NCI-H1105 (cell line): Measurements from ENCODE around the gene NUP43.
"Not testable (repeated sequence)": the region's sequence is repeated elsewhere in the genome, so short reads cannot be mapped to it uniquely, and the experiment has no call there.

Source experiments
- DNase-seq: peaks from one replicate; lab custom pipeline; 2025; lab: John Stamatoyannopoulos, UW

NUP43 gene

GRCh38 chr6:149749082-149749593 lies 2.8 kb upstream of the NUP43 start:
- DNase-seq, result not testable (repeated sequence)

- DNase-seq, result not testable (repeated sequence)
Measured at GRCh38 chr6:149745252-149745651, 1.1 kb downstream of the NUP43 start.

GRCh38 chr6:149734915-149735314 lies 11.4 kb downstream of the NUP43 start:
- no peak for DNase-seq

GRCh38 chr6:149733089-149733720 lies 13.1 kb downstream of the NUP43 start:
- DNase-seq, result no peak

- DNase-seq, result no peak
Measured at GRCh38 chr6:149729824-149730223, 16.5 kb downstream of the NUP43 start.

GRCh38 chr6:149728499-149729234 lies 17.7 kb downstream of the NUP43 start:
- no peak for DNase-seq

- no peak for DNase-seq
Measured at GRCh38 chr6:149727793-149728498, 18.4 kb downstream of the NUP43 start.

- DNase-seq, result no peak
Measured at GRCh38 chr6:149725785-149726184, 20.5 kb downstream of the NUP43 start.

GRCh38 chr6:149723771-149724417 lies 22.4 kb downstream of the NUP43 start:
- peak; percentile 49 for DNase-seq

- no peak for DNase-seq
Measured at GRCh38 chr6:149723262-149723661, 23.1 kb downstream of the NUP43 start.

GRCh38 chr6:149719531-149719930 lies 26.8 kb downstream of the NUP43 start:
- DNase-seq, result no peak

- DNase-seq, result peak; percentile 87
Measured at GRCh38 chr6:149717588-149718458, 28.5 kb downstream of the NUP43 start, which contains the start of gene LATS1. Gene LATS1, minus strand, starts transcription at chr6:149718101. Its CDS starts 15,975 bp downstream, at chr6:149702126.

GRCh38 chr6:149717255-149717587 lies 29.1 kb downstream of the NUP43 start:
- DNase-seq, result no peak

- DNase-seq, result no peak
Measured at GRCh38 chr6:149716181-149716963, 30.0 kb downstream of the NUP43 start.

GRCh38 chr6:149714442-149714841 lies 31.9 kb downstream of the NUP43 start:
- DNase-seq, result no peak

- DNase-seq, result no peak
Measured at GRCh38 chr6:149711711-149712110, 34.6 kb downstream of the NUP43 start.

GRCh38 chr6:149701714-149702113 lies 44.6 kb downstream of the NUP43 start:
- no peak for DNase-seq

GRCh38 chr6:149699150-149699549 lies 47.2 kb downstream of the NUP43 start:
- no peak for DNase-seq

- DNase-seq, result no peak
Measured at GRCh38 chr6:149698175-149698574, 48.2 kb downstream of the NUP43 start.

- DNase-seq, result no peak
Measured at GRCh38 chr6:149696901-149697300, 49.4 kb downstream of the NUP43 start.

- no peak for DNase-seq
Measured at GRCh38 chr6:149694921-149695320, 51.4 kb downstream of the NUP43 start.
